ENCODE data around the gene GDI2.

The GDI2 gene

GRCh38 chr10:5742116-5742515 is 71.1 kb downstream of the GDI2 start:
- DNase-seq (ENCODE audit: low spot score) = no peak

DNA sequence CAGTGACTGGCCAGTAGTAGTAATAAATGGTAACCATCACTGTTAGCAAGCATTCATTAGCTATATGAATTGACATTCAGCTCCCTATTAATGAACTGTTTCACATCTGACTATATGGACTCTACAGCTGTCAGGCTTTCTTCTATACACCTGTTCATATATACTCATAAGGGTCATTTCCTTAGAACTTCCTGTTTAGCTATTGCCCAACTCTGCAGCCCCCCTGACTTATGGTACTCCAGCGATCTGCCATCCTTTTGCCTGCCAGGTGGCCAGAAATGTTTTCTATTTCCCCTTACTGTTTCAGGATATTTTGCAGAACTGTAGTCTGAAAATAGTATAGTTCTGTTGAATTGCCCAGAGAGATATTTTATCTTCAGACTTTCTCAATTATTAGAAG is 72.0 kb downstream of the GDI2 start:
- DNase-seq (ENCODE audit: low spot score) = no peak

- DNase-seq (ENCODE audit: low spot score) = no peak
Measured at GRCh38 chr10:5738427-5738826, 74.8 kb downstream of the GDI2 start.

DNA sequence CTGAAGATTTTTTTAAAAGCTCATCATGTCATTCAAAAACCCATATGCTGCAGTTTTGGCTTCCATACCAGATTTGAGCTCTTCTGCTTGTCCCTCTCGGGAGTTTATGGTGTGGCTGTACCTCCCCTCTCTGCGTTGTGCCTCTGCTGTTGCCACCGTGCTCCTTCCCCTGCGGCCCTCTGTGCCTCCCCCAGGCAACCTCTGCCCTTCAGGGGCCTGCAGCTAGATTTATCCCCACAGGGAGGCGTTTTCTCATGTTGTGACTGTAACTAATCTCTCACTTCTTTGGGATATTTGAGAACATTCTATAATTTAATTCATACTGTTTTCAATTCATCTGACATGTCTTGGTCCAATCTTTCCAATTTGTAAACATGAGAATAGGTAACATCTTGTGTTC is 75.9 kb downstream of the GDI2 start:
- DNase-seq (ENCODE audit: low spot score) = no peak

GRCh38 chr10:5736591-5736990 is 76.6 kb downstream of the GDI2 start:
- no peak for DNase-seq (ENCODE audit: low spot score)

GRCh38 chr10:5735119-5735518 is 78.1 kb downstream of the GDI2 start:
- no peak for DNase-seq (ENCODE audit: low spot score)

DNA sequence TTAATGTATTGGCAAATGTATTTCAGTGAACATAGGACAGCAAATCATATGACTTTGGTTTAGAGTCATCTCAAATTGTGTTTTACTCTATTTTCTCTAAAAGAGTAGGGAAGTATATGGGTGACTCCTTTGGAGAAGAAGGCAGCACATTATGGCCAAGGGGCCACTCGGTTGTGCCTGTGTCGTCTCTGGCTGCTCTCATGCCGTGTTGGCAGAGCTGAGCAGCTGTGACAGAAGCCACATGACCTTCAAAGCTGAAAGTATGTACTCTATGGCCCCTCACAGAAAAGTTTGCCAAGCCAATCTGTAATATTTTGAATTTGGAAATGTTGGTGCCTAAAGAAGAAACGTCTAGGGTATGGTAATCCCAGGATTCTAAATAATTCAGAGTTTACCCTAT is 81.1 kb downstream of the GDI2 start:
- peak; percentile 16 for DNase-seq (ENCODE audit: low spot score)

- DNase-seq (ENCODE audit: low spot score) = no peak
Measured at GRCh38 chr10:5731559-5731958, 81.7 kb downstream of the GDI2 start.

GRCh38 chr10:5730766-5731165 is 82.5 kb downstream of the GDI2 start:
- DNase-seq (ENCODE audit: low spot score) = no peak

DNA sequence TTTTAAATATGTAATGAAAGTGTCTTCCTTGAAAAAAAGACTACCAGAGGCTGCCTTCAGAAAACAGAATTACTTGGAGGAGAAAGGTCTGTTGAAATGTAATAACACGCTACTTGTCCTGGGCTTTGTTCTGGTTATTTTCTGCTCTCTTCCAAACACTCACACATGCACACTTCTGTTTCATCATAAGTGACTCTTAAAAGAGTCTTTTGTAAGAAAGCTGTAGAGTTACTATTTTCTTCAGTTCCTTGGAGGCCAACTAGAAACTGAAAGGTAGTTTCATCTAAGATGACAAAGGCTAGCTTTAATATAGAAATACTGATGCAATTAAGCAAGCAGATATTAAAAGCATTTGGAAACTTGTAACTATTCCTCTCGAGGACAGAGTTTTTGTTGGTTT is 89.5 kb downstream of the GDI2 start:
- DNase-seq (ENCODE audit: low spot score) = no peak

DNA sequence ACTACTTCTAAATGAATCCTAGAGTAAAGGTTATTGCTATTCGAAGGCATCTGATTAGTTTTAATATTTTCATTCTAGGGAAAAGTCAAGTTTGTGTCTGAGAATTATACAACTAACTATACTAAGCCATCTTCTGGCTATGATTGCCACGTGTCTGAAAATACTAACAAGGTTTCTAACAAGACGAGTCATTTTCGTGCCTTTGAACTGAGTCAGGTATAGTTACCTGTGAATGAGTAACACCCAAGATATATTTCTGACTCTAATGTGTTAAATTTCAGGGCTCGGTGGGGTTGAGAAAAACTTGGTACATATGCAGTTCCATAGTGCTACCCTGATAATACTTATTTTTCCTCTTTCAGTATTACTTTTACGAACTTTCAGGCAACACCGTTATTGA is 93.1 kb downstream of the GDI2 start:
- DNase-seq (ENCODE audit: low spot score) = no peak

- DNase-seq (ENCODE audit: low spot score) = no peak
Measured at GRCh38 chr10:5719546-5719945, 93.7 kb downstream of the GDI2 start.

Data from globus pallidus (tissue), 1 donor.